GM21528 (cell line): ENCODE data around the gene BORCS8.

Source experiments
- ATAC-seq: cut with Tn5 transposase; IDR thresholded peaks from one replicate; pipeline ENCODE4 v1.9.1; 2021; ENCODE audit warnings: mild to moderate bottlenecking, moderate library complexity; ENCODE audit not compliant: unreplicated experiment, low FRiP score

BORCS8 gene

GRCh38 chr19:19214892-19215291, 22.9 kb upstream of the BORCS8 start:
- no peak for ATAC-seq

DNA sequence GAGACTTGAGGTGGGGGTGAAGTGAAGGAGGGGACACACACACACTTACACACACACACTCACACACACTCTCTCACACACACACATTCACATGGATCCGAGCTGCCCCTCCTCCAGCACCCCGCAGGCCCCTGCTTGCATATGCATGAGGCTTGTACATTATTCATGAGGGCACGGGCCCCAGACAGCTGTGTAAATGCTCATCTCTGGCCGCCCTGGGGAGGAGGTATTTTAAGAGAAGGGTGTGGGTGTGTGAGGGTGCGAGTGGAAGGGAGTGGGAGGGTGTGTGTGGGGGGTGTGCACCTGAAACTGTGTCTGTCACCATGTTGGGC, 22.2 kb upstream of the BORCS8 start:
- no peak for ATAC-seq

GRCh38 chr19:19213426-19214158, 21.6 kb upstream of the BORCS8 start:
- no peak for ATAC-seq

DNA sequence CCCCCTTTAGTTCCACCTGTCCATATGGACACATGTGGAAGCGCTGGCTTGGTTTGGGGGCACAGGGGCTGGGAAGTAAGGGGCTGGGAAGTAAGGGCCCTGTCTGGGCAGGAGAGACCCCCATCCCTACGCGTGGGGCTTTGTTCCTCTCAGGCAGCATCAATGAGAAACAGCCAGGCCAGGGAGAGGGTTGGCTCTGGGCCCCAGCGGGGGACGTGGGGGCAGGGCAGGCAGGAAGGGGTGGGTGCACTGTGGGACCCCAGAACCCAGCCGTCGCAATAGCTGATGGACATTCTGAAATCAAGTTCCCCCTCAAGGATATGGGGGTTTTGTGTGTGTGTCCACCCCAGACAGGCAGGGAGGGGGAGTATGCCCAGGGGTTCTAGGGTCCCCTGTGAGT, 21.0 kb upstream of the BORCS8 start:
- ATAC-seq, result no peak

GRCh38 chr19:19211499-19212420, 19.8 kb upstream of the BORCS8 start, which contains the start of gene NCAN:
NCAN (plus strand) TSS chr19:19211958; CDS start chr19:19216954, 4,996 bp downstream.
- ATAC-seq, result no peak

GRCh38 chr19:19209372-19209771, 17.4 kb upstream of the BORCS8 start:
- no peak for ATAC-seq

DNA sequence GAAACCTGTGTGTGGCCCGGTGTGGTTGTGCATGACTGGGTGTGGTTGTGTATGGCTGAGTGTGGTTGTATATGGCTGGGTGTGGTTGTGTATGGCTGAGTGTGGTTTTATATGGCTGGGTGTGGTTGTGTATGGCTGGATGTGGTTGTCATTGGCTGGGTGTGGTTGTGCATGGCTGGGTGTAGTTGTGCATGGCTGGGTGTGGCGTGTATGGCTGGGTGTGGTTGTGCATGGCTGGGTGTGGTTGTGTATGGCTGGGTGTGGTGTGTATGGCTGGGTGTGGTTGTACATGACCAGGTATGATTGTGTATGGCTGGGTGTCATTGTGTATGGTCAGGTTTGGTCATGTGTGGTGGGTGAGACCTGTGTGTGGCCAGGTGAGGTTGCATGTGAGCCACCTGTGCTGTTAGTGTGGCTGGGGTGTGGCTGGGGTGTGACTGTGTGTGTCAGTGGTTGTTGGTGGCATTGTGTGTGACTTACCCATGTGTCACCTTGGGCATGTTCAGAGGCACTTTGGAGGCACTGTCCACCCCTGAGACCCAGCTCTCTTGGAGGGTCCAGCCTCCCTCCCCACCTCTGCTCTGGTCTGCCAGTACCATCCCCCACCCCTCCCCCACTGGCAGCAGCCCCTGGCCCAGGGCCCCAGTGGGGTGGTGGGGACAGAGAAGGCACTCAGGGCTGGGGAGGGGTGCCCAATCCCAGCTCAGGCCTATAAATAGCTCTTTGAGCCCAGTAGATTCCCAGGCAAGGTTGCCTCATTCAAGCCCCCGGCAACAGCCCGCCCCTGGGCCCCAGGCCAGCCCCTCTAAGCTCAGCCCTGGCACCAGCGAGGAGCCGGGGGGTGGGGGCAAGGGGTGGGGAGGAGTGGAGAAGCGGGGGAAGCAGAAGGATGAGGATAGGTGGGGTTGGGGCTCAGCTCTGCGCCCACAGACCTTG, 16.0 kb upstream of the BORCS8 start:
- no peak for ATAC-seq

DNA sequence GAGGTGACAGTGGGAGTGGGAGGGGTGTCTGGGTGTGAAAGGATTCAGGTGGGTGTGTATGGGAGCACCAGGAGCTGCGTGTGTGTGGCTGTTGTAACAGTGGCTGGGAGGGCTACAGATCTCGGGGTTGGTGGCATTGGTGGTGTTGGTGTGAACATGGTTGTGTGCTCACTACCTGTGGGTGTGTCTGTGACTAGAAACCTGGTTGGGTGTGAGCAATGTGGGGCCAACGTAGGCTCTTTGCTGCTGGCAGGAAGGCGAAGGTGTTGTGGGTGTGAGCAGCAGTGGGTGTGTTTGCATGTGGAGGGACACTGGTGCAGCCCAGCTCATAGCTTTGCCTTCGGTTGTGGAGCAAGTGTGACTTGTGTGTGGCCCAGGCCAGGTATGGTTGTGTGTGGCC, 15.0 kb upstream of the BORCS8 start:
- ATAC-seq, result no peak

- no peak for ATAC-seq
Observed at GRCh38 chr19:19205416-19206410, 13.8 kb upstream of the BORCS8 start.

DNA sequence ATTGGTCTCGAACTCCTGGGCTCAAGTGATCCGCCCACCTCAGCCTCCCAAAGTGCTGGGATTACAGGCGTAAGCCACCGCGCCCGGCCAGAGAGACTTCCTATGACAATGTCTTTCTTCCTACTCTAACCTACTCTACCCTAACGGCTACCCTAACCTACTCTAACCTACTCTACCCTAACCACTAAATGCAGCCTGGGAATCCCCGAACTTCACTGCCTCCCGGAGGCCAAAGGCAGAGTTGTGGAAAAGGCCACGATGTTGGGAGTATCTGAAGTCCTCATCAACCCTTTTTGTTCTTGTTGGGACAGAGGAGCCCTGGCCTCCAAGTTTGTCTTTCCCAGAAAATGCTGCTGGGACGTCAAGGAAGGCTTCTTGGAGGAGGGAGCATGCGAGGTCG, 12.2 kb upstream of the BORCS8 start:
- ATAC-seq, result no peak

GRCh38 chr19:19203012-19203856, 11.3 kb upstream of the BORCS8 start, which contains the start of gene NR2C2AP:
NR2C2AP (minus strand) TSS chr19:19203414; CDS start chr19:19203060, 354 bp downstream.
- ATAC-seq, result peak; percentile 64

DNA sequence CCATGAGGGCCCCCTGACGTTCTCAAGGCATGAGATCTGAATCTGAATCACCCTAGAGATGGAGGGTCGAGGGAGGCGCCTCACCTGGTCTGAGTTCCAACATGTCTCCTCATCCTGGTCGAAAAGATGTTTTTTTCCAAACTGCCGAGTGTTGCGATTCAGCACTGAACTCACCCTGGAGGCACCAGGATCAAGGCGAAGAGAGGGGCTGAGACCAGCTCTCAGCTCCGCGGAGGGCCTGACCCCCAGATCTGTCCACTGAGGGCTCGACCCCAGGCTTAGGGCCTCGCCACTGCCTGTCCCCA, 10.7 kb upstream of the BORCS8 start:
- ATAC-seq, result peak; percentile 13

DNA sequence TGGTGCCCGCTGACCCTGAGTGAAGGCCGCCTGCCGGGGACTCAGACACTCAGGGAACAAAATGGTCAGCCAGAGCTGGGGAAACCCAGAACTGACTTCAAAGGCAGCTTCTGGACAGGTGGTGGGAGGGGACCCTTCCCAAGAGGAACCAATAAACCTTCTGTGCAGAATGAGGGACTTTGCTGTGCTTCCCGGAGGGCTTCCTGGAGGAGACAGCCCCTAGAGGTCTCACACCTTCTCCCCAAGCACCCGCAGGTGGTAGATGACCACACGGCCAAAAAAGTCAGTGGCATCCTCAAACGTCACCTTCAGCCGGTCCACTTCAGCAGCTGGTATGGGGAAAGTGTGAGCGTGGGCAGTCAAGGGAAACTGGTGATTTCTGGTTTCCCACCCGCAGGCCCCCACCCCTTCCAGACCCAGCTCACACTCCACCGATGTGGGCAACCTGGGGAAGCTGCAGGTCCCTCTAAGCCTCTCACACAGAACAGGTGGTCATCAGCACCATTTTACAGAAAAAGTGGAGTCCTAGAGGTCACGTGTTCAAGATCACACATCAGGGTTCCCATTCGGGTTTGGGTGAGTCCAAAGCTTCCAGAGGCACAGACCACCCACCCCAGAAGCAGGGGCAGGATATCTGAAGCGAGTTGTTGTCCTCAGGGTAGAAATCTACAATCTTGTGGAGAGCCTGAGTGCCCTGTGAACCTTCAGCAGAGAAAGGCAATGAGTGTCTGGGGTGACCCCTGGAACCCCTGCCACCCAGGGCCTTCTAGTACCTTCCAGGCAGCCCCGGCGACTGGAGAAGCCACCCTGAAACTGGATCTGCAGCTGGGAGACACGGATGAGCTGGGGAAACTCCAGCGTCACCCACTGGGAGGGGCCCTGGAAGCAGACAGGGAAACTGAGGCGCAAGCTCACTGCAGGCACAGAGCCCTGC, 10.0 kb upstream of the BORCS8 start:
- no peak for ATAC-seq

DNA sequence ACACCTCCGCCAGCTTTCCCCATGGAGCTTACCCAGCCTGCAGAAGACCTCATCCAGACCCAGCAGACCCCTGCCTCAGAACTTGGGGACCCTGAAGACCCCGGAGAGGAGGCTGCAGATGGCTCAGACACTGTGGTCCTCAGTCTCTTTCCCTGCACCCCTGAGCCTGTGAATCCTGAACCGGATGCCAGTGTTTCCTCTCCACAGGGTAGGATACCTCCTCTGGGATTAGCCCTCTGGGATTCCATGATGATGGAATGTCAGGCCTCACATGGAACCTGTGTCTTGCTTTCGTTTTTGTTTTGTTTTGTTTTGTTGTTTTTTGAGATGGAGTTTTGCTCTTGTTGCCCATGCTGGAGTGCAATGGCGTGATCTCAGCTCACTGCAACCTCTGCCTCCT, 2.0 kb upstream of the BORCS8 start:
- ATAC-seq, result no peak

DNA sequence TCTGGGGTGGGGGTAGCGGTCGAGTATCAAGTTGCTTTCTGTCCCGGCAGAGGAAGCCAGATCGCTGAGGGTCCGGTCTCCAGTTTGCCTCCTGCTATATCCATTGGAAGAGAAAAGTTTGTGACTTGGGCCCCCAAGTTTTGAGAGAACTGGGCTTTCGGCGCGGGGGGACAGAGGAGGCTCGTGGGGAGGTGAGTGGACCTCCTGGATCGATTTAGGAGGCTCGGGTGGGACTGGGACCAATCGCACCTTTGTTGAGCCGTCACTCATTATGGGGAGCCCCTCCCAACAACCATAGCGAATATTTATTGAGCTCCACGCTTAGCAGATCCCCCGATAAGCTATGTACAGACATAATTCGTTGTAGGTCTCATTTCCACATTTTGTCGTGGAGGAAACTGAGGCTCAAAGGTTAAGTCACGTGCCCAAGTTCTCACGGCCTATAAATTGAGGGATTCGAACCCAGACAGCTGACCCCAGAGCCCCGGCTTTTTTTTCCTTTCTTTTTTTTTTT, 1.0 kb upstream of the BORCS8 start:
- no peak for ATAC-seq

- ATAC-seq, result no peak
Observed at GRCh38 chr19:19191768-19192077, 229 bp downstream of the BORCS8 start.

DNA sequence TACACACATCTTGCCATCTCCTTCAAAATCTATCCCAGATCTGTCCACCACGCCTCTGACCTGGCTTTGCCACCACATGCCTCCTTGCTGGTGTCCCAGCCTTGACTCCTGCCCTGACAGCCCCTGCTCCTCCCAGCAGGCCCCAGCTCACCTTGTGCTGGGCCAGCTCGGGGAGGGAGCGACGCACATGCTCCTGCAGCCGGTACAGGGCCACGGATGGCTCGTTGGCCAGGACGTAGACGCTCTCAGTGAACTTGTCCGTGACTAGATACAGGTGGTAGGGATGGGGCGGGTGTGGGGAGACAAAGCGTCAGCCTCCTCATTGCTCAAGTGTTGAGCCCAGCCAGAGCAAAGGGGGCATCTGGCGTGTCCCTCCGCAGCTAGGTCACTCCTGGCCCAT, 5.2 kb downstream of the BORCS8 start:
- ATAC-seq, result no peak
